Endothelial cell of umbilical vein (primary cell): ENCODE measurements around the gene LENEP. TPM values are rescaled to one million over a fixed set of nuclear protein-coding genes. Genes with fewer than 3 reads are reported as not detected.

Experiments
- BruUV-seq: library from RNA; stranded (reverse); fragments of 400-500 nt; replicated peaks from 2 replicates; lab custom pipeline; 2021; lab: Mats Ljungman, UMichigan
- CTCF ChIA-PET: fragments of 300-600, 350-600 bp; sonication (Branson Sonifier 250); formaldehyde crosslinking; loops from one replicate; lab custom pipeline; 2021; ENCODE audit warnings: antibody characterized with exemption, inconsistent platforms; lab: Charles Lee
- POLR2A ChIA-PET: fragments of 300-600, 350-600 bp; sonication (Branson Sonifier 250); formaldehyde crosslinking; loops from one replicate; lab custom pipeline; 2021; ENCODE audit warnings: antibody characterized with exemption, inconsistent platforms; lab: Charles Lee
- DNase-seq: peaks from one replicate; pipeline ENCODE4 v3.0.0-alpha.2; 2011; ENCODE audit warnings: low read depth, low spot score
- FAIRE-seq: peaks from 2 replicates; lab custom pipeline; 2011; peaks lifted over from hg19 to GRCh38; lab: Jason Lieb, UNC
- H2AFZ ChIP-seq: 2 replicates; pipeline ENCODE4 v1.6.0; 2012; ENCODE audit warnings: low read depth, low read length, control low read depth, inconsistent platforms
- H3K27ac ChIP-seq: 2 replicates; pipeline ENCODE4 v1.5.1; 2011; ENCODE audit warnings: low read depth, mild to moderate bottlenecking, control low read depth, low read length, moderate library complexity; ENCODE audit not compliant: insufficient read depth
- H3K27me3 ChIP-seq, 2 experiments: 2 replicates each; pipeline versions ENCODE4 v1.6.0 to v1.6.1; 2011; ENCODE audit warnings: low read length in 2 of 2, mixed read lengths in 1 of 2; ENCODE audit not compliant: control insufficient read depth in 2 of 2, insufficient read depth in 2 of 2
- H3K36me3 ChIP-seq, 2 experiments: 2 replicates in 1 of 2; 3 replicates in 1 of 2; pipeline ENCODE4 v1.5.1; 2011; ENCODE audit warnings: low read length in 2 of 2, mild to moderate bottlenecking in 1 of 2, moderate library complexity in 1 of 2; ENCODE audit not compliant: control insufficient read depth in 2 of 2, insufficient read depth in 2 of 2; ENCODE audit errors: extremely low read depth in 1 of 2
- H3K4me1 ChIP-seq: 3 replicates; pipeline ENCODE4 v1.5.1; 2011; ENCODE audit warnings: mild to moderate bottlenecking, low read length; ENCODE audit not compliant: control insufficient read depth, insufficient read depth; ENCODE audit errors: extremely low read depth
- H3K4me2 ChIP-seq: 2 replicates; pipeline ENCODE4 v1.6.1; 2011; ENCODE audit warnings: low read length, control low read depth, mixed read lengths; ENCODE audit not compliant: insufficient read depth
- H3K4me3 ChIP-seq, 3 experiments: fragments of 200-600 bp in 1 of 3; sonication (generic), shearing (Covaris generic) in 1 of 3; replicated peaks in 1 of 3; 2 replicates each; pipeline ENCODE4 v1.5.1; 2011 to 2016; ENCODE audit warnings: control low read depth in 3 of 3, low read length in 3 of 3, mild to moderate bottlenecking in 2 of 3, inconsistent platforms in 1 of 3, low read depth in 1 of 3, moderate library complexity in 1 of 3; ENCODE audit not compliant: insufficient read depth in 1 of 3
- H3K79me2 ChIP-seq: 2 replicates; pipeline ENCODE4 v1.6.0; 2012; ENCODE audit warnings: low read length, inconsistent platforms; ENCODE audit not compliant: control insufficient read depth, insufficient read depth
- H3K9ac ChIP-seq: replicated peaks from 2 replicates; pipeline ENCODE3; 2011; ENCODE audit warnings: low read length, control low read depth; ENCODE audit not compliant: insufficient read depth; ENCODE audit errors: extremely low read depth
- H3K9me1 ChIP-seq: replicated peaks from 3 replicates; pipeline ENCODE4 v1.6.0; 2011; ENCODE audit warnings: mild to moderate bottlenecking, low read length; ENCODE audit not compliant: control insufficient read depth, insufficient read depth; ENCODE audit errors: extremely low read depth
- H3K9me3 ChIP-seq: replicated peaks from 2 replicates; pipeline ENCODE4 v1.5.1; 2012; ENCODE audit warnings: low read length, inconsistent platforms; ENCODE audit not compliant: control insufficient read depth, insufficient read depth
- H4K20me1 ChIP-seq: replicated peaks from 2 replicates; pipeline ENCODE3; 2011; ENCODE audit warnings: mild to moderate bottlenecking, low read length; ENCODE audit not compliant: control insufficient read depth, insufficient read depth; ENCODE audit errors: extremely low read depth
- EZH2 ChIP-seq: IDR thresholded peaks from 2 replicates; pipeline ENCODE4 v1.6.1; 2012; ENCODE audit warnings: borderline replicate concordance, low read depth, mild to moderate bottlenecking, moderate library complexity, low read length, inconsistent platforms; ENCODE audit not compliant: severe bottlenecking
- FOS ChIP-seq: IDR thresholded peaks from 2 replicates; pipeline ENCODE4 v1.6.1; 2011; ENCODE audit warnings: mild to moderate bottlenecking, low read length, moderate library complexity, borderline replicate concordance; ENCODE audit not compliant: insufficient read depth
- GATA2 ChIP-seq: IDR thresholded peaks from 2 replicates; pipeline ENCODE4 v1.7.0; 2011; ENCODE audit warnings: low read depth, mild to moderate bottlenecking, moderate library complexity, mixed read lengths, low read length; ENCODE audit not compliant: insufficient read length, insufficient read depth
- JUN ChIP-seq: IDR thresholded peaks from 2 replicates; pipeline ENCODE4 v1.6.1; 2011; ENCODE audit warnings: borderline replicate concordance, low read depth; ENCODE audit not compliant: insufficient read length, insufficient read depth
- MYC ChIP-seq: IDR thresholded peaks from one replicate; pipeline ENCODE4 v1.6.1; 2011; ENCODE audit warnings: mild to moderate bottlenecking, low read depth, low read length
- POLR2A ChIP-seq: IDR thresholded peaks from 2 replicates; pipeline ENCODE4 v1.6.1; 2012; ENCODE audit warnings: low read depth, mild to moderate bottlenecking, control low read depth, low read length
- POLR2AphosphoS5 ChIP-seq: IDR thresholded peaks from 2 replicates; pipeline ENCODE4 v1.6.1; 2012; ENCODE audit warnings: low read depth, mild to moderate bottlenecking, control low read depth, low read length, moderate library complexity; ENCODE audit not compliant: insufficient read depth
- dilution Hi-C: fragments of 300-500 bp; cut with MboI; formaldehyde crosslinking; loops from one replicate; pipeline ENCODE4 v1.15.0; 2019; ENCODE audit warnings: low sequenced_read_pairs; ENCODE audit not compliant: extremely low pct_ligation_motif_present
- intact Hi-C: fragments of 100-400 bp; cut with micrococcal nuclease; formaldehyde crosslinking; loops from one replicate; pipeline ENCODE4 v1.10.0; 2022
- polyA plus RNA-seq, 4 experiments: library from polyadenylated mRNA; depleted of rRNA in 3 of 4; stranded (reverse) in 3 of 4; unstranded in 1 of 4; fragments of >200 nt; gene quantifications; 2 replicates each; pipeline versions ENCODE4 v1.2.1 to v1.2.3, GENCODE V29; 2011 to 2012; ENCODE audit warnings: missing spikeins in 1 of 4
- total RNA-seq: library from RNA; stranded (reverse); gene quantifications from 2 replicates; pipeline ENCODE4 v1.2.3, GENCODE V29; 2021
- TF ChIP-seq, protein P1 (sequence below), 2 donors: IDR thresholded peaks; 1 replicate in 1 of 2; 2 replicates in 1 of 2; pipeline ENCODE4 v1.5.1; 2011; ENCODE audit warnings: low read length in 2 of 2, mild to moderate bottlenecking in 2 of 2, moderate library complexity in 2 of 2, control low read depth in 1 of 2, inconsistent platforms in 1 of 2, low read depth in 1 of 2; ENCODE audit not compliant: insufficient read depth in 1 of 2; ENCODE audit errors: extremely low read depth in 1 of 2
- TF ChIP-seq, protein P2 (sequence below): IDR thresholded peaks from 2 replicates; pipeline ENCODE4 v1.6.1; 2011; ENCODE audit not compliant: insufficient read depth, insufficient read length

Gene LENEP
- total and polyA plus RNA-seq, 2 donors (not counting 3 experiments of a cell fraction or from before 2014, with no cell fraction given) = 0.64 TPM; not detected in 1

DNA sequence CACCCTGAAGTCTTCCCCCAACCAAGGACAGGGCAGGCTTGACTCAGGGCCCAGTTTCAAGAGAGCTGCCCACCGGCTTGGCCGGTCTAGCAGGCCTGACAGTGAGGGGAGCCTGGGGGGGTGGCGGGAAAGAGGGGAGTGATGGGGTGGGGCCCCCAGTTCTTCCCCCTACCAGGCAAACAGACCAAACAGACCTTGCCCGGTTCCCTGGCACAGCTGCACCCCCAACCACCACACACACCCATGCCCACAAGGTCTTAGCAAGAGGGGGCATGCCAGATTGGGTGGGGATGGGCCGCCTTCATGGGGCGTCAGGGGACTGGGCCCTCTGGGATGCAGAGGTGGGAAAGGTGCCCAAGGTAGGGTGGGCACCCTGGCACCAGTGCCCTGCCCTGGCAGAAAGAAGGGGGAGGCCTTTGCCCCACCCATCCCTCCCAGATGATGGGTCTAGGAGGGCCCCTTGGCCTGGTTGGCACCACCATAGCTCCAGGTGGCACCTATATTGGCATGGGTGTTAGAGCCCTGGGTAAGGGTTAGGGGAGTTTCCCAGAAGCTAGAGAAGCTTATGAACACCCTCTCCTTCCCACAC is 18.1 kb downstream of the LENEP start:
- no peak overlapping the region for H3K9ac ChIP-seq
- no peaks in the 10 kb centered on the region for H3K4me1 ChIP-seq
- no peak for FAIRE-seq
- no TSS peak for BruUV-seq
- dilution Hi-C loops = no loop called here
- H3K27me3 ChIP-seq = no peaks in the 10 kb centered on the region
- H3K9me1 ChIP-seq = no peaks in the 10 kb centered on the region
- CTCF ChIA-PET = interaction anchor here (0.5 to 6.4 kb wide), 3 partner anchors 10 to 1131 kb away, joined by 3 to 87 read pairs (median 3); partner anchors contain the start of genes PYGO2 and ZBTB7B
- H3K4me2 ChIP-seq = no peak overlapping the region
- peaks cover 3% of the 10 kb centered on the region for H3K79me2 ChIP-seq
- no peak overlapping the region for H3K4me3 ChIP-seq
- no peak for DNase-seq
- H3K9me3 ChIP-seq = no peaks in the 10 kb centered on the region
- peaks cover 0 to 17% of the 10 kb centered on the region in 2 experiments for H3K36me3 ChIP-seq
- TF ChIP-seq MYC (no peak), EZH2 (no peak), POLR2A (no peak), JUN (no peak), POLR2AphosphoS5 (no peak), FOS (no peak), GATA2 (no peak)
- TF ChIP-seq, protein P1, sequence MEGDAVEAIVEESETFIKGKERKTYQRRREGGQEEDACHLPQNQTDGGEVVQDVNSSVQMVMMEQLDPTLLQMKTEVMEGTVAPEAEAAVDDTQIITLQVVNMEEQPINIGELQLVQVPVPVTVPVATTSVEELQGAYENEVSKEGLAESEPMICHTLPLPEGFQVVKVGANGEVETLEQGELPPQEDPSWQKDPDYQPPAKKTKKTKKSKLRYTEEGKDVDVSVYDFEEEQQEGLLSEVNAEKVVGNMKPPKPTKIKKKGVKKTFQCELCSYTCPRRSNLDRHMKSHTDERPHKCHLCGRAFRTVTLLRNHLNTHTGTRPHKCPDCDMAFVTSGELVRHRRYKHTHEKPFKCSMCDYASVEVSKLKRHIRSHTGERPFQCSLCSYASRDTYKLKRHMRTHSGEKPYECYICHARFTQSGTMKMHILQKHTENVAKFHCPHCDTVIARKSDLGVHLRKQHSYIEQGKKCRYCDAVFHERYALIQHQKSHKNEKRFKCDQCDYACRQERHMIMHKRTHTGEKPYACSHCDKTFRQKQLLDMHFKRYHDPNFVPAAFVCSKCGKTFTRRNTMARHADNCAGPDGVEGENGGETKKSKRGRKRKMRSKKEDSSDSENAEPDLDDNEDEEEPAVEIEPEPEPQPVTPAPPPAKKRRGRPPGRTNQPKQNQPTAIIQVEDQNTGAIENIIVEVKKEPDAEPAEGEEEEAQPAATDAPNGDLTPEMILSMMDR (IDR thresholded peaks at IDR 0.05; ENCODE audit: extremely low read depth in 1 of 2, insufficient read depth in 1 of 2, low read depth in 1 of 2, low read length in 2 of 2) = no peak
- TF ChIP-seq, protein P2, sequence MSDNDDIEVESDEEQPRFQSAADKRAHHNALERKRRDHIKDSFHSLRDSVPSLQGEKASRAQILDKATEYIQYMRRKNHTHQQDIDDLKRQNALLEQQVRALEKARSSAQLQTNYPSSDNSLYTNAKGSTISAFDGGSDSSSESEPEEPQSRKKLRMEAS = no peak
- H2AFZ ChIP-seq = no peak overlapping the region
- POLR2A ChIA-PET = no interaction called here
- no peaks in the 10 kb centered on the region for H4K20me1 ChIP-seq
- H3K27ac ChIP-seq = no peak overlapping the region
- intact Hi-C loops = no loop called here
